Suppressor macrophage treated with lipopolysaccharide for 1 hour (primary cell): ENCODE results near the gene SLC9A9.

Source experiments
- DNase-seq, 3 donors: peaks; one replicate each; pipeline ENCODE4 v3.0.0-alpha.2; 2020 to 2022

The SLC9A9 gene

GRCh38 chr3:143486611-143487010, 361.7 kb downstream of the SLC9A9 start:
- no peak for DNase-seq

- DNase-seq = no peak
Observed at GRCh38 chr3:143484846-143485512, 363.3 kb downstream of the SLC9A9 start.

- DNase-seq = no peak
Observed at GRCh38 chr3:143483214-143483613, 365.1 kb downstream of the SLC9A9 start.

GRCh38 chr3:143482106-143483088, 365.9 kb downstream of the SLC9A9 start:
- DNase-seq = no peak

GRCh38 chr3:143480344-143480743, 367.9 kb downstream of the SLC9A9 start:
- DNase-seq = no peak

GRCh38 chr3:143479727-143480126, 368.5 kb downstream of the SLC9A9 start:
- no peak for DNase-seq

- DNase-seq = no peak
Observed at GRCh38 chr3:143478115-143478693, 370.1 kb downstream of the SLC9A9 start.

GRCh38 chr3:143476965-143477640, 371.2 kb downstream of the SLC9A9 start:
- peak in 1 of 3 donors; percentile 11 for DNase-seq

GRCh38 chr3:143475981-143476380, 372.3 kb downstream of the SLC9A9 start:
- no peak for DNase-seq

- DNase-seq = peak; percentile 17 to 38 (median 31)
Observed at GRCh38 chr3:143472731-143473523, 375.3 kb downstream of the SLC9A9 start.

GRCh38 chr3:143471705-143472104, 376.6 kb downstream of the SLC9A9 start:
- no peak for DNase-seq

GRCh38 chr3:143469159-143469558, 379.1 kb downstream of the SLC9A9 start:
- no peak for DNase-seq

GRCh38 chr3:143465666-143466065, 382.6 kb downstream of the SLC9A9 start:
- no peak for DNase-seq

- no peak for DNase-seq
Observed at GRCh38 chr3:143464850-143465249, 383.4 kb downstream of the SLC9A9 start.

- no peak for DNase-seq
Observed at GRCh38 chr3:143455480-143455879, 392.8 kb downstream of the SLC9A9 start.

GRCh38 chr3:143450632-143451031, 397.6 kb downstream of the SLC9A9 start:
- no peak for DNase-seq

- DNase-seq = no peak
Observed at GRCh38 chr3:143447491-143447890, 400.8 kb downstream of the SLC9A9 start.

GRCh38 chr3:143445118-143445517, 403.1 kb downstream of the SLC9A9 start:
- peak; percentile 72 to 86 (median 83) for DNase-seq

- DNase-seq = peak; percentile 95 to 99 (median 97)
Observed at GRCh38 chr3:143443851-143444331, 404.4 kb downstream of the SLC9A9 start.

- DNase-seq = no peak
Observed at GRCh38 chr3:143442814-143443447, 405.3 kb downstream of the SLC9A9 start.

GRCh38 chr3:143441516-143442171, 406.6 kb downstream of the SLC9A9 start:
- no peak for DNase-seq
